Measurements from ENCODE around the gene PGM1. TPM values are rescaled to one million over a fixed set of nuclear protein-coding genes. Genes with fewer than 3 reads are reported as not detected.

PGM1 gene
- total and polyA plus RNA-seq, 2 of the 4 experiments (the other 2 are of a cell fraction): 42.6 to 94.5 TPM

- Histone ChIP-seq H3K27ac (ENCODE audit: insufficient read depth, low read length) (no peak overlapping the region), H3K36me3 (ENCODE audit: control insufficient read depth, insufficient read depth, low read length) (peaks cover 19% of the 10 kb centered on the region), H2AFZ (replicated peaks; ENCODE audit: low read length, poor library complexity) (no peak overlapping the region), H2BK15ac (ENCODE audit: low read depth, low read length) (no peak overlapping the region), H3K9me3 (ENCODE audit: control insufficient read depth, insufficient read depth, low read length) (no peaks in the 10 kb centered on the region), H4K20me1 (ENCODE audit: insufficient read depth, low read length) (no peaks in the 10 kb centered on the region; the same call in 1 of the 2 replicates), H2BK120ac (ENCODE audit: low read depth, low read length) (no peak overlapping the region), H3K14ac (replicated peaks; ENCODE audit: low read depth, low read length) (no peak overlapping the region), H3K23ac (ENCODE audit: low read depth, low read length) (no peak overlapping the region), H3K4me2 (ENCODE audit: low read depth, low read length) (no peak overlapping the region), H3K4ac (ENCODE audit: low read depth, low read length) (no peak overlapping the region), H2BK20ac (ENCODE audit: low read depth, low read length) (no peak overlapping the region), H3K56ac (ENCODE audit: extremely low read depth, insufficient read depth, low read length) (no peak overlapping the region), H3K4me1 (ENCODE audit: control insufficient read depth, insufficient read depth, low read length) (peaks cover 2% of the 10 kb centered on the region; the same call in 1 of the 2 replicates), H4K5ac (ENCODE audit: low read depth, low read length) (no peak overlapping the region), H4K91ac (ENCODE audit: insufficient read depth, low read depth, low read length) (no peak overlapping the region), H3K9ac (ENCODE audit: low read depth, low read length) (no peak overlapping the region), H3K79me1 (ENCODE audit: low read depth in 1 of 2, low read length in 2 of 2) (no peaks in the 10 kb centered on the region), H2BK5ac (ENCODE audit: low read depth, low read length, poor library complexity, severe bottlenecking) (no peak overlapping the region), H2AK9ac (replicated peaks; ENCODE audit: low read depth, low read length, poor library complexity) (no peak overlapping the region), H2AK5ac (ENCODE audit: low read depth, low read length) (no peak overlapping the region), H3K18ac (ENCODE audit: low read depth, low read length) (no peak overlapping the region), H4K8ac (ENCODE audit: low read depth in 2 of 2, low read length in 2 of 2) (no peak overlapping the region), H3K9me1 (ENCODE audit: insufficient read depth, low read length) (peaks cover 11% of the 10 kb centered on the region), H3K4me3 (ENCODE audit: insufficient read depth, low read depth, low read length) (no peak overlapping the region), H3K27me3 (ENCODE audit: control insufficient read depth, insufficient read depth, low read length) (no peaks in the 10 kb centered on the region)
- intact Hi-C loops (cut with micrococcal nuclease): no loop called here
- in situ Hi-C loops (cut with MboI; ENCODE audit: low sequenced_read_pairs): no loop called here
- ATAC-seq (ENCODE audit: low read depth) (no peak), DNase-seq (no peak)
- no peak for TF ChIP-seq MAFK (IDR thresholded peaks at IDR 0.05; ENCODE audit: low read depth, low read length)
- no peak for TF ChIP-seq NFE2L2 (IDR thresholded peaks at IDR 0.05; ENCODE audit: low read depth, low read length)
- TF ChIP-seq RFX5 (IDR thresholded peaks at IDR 0.05; ENCODE audit: low read depth, low read length): no peak
- TF ChIP-seq CEBPB (IDR thresholded peaks at IDR 0.05; ENCODE audit: low read depth, low read length): no peak
- no peak for TF ChIP-seq POLR2A (IDR thresholded peaks at IDR 0.05; ENCODE audit: low read depth, low read length)
- TF ChIP-seq USF2 (IDR thresholded peaks at IDR 0.05; ENCODE audit: low read depth, low read length): no peak
- no peak for TF ChIP-seq MAZ (IDR thresholded peaks at IDR 0.05; ENCODE audit: borderline replicate concordance, low read depth, low read length)
- no peak for TF ChIP-seq FOS (IDR thresholded peaks at IDR 0.05; ENCODE audit: low read depth, low read length)
- no peak for TF ChIP-seq RAD21 (IDR thresholded peaks at IDR 0.05; ENCODE audit: low read length)
- no peak for TF ChIP-seq ELK1 (IDR thresholded peaks at IDR 0.05; ENCODE audit: borderline replicate concordance, low read depth, low read length)
- TF ChIP-seq CTCF (conservative IDR thresholded peaks at IDR 0.05; ENCODE audit: low read depth, low read length): no peak
- no peak for TF ChIP-seq SMC3 (IDR thresholded peaks at IDR 0.05; ENCODE audit: low read depth, low read length)
- TF ChIP-seq CHD1 (IDR thresholded peaks at IDR 0.05; ENCODE audit: low read depth, low read length): no peak
- TF ChIP-seq RCOR1 (IDR thresholded peaks at IDR 0.05; ENCODE audit: insufficient replicate concordance, low read length): no peak
- no peak for TF ChIP-seq MXI1 (IDR thresholded peaks at IDR 0.05; ENCODE audit: borderline replicate concordance, low read depth, low read length)
- no peak for TF ChIP-seq BHLHE40 (IDR thresholded peaks at IDR 0.05; ENCODE audit: low read depth, low read length)
- CTCF ChIA-PET: no interaction called here
- WGBS, 2 experiments (ENCODE audit: extremely low coverage in 2 of 2, insufficient read length in 1 of 2): no CpG with 5 or more reads among the region's 8 CpGs
- POLR2A ChIA-PET (ENCODE audit: unreplicated experiment): no interaction called here
- no TSS peak for BruUV-seq (replicated peaks)
- dilution Hi-C loops (cut with HindIII; ENCODE audit: low sequenced_read_pairs, unreplicated experiment): no loop called here
Measured at GRCh38 chr1:63638875-63639274, 45.7 kb downstream of the PGM1 start.

All from IMR-90 (cell line).